SU-DHL-6 (cell line): ENCODE results near the gene SMIM41.

Experiments used
- CTCF ChIP-seq: fragments of 200-600 bp; sonication (generic); IDR thresholded peaks from one replicate; pipeline ENCODE4 v1.5.1; 2017; ENCODE audit warnings: antibody characterized with exemption, mild to moderate bottlenecking, low read length, moderate library complexity; ENCODE audit not compliant: insufficient read depth, poor library complexity, severe bottlenecking
- EZH2phosphoT487 ChIP-seq: fragments of 200-600 bp; sonication (generic), shearing (Covaris generic); conservative IDR thresholded peaks from 2 replicates; pipeline ENCODE4 v1.6.1; 2018; ENCODE audit warnings: mild to moderate bottlenecking, antibody characterized with exemption, low read length, moderate library complexity, mixed read lengths

GRCh38 chr12:52056801-52057637, 22.5 kb upstream of the SMIM41 start:
- no peak for TF ChIP-seq CTCF
- TF ChIP-seq EZH2phosphoT487 = no peak
